Fibroblast of skin of left biceps (primary cell): ENCODE data around the gene OLA1.

ENCODE experiments used
- DNase-seq, 2 experiments: peaks; one replicate each; pipeline ENCODE4 v3.0.0-alpha.2; 2013; ENCODE audit warnings: low read depth in 2 of 2

Gene OLA1

DNA sequence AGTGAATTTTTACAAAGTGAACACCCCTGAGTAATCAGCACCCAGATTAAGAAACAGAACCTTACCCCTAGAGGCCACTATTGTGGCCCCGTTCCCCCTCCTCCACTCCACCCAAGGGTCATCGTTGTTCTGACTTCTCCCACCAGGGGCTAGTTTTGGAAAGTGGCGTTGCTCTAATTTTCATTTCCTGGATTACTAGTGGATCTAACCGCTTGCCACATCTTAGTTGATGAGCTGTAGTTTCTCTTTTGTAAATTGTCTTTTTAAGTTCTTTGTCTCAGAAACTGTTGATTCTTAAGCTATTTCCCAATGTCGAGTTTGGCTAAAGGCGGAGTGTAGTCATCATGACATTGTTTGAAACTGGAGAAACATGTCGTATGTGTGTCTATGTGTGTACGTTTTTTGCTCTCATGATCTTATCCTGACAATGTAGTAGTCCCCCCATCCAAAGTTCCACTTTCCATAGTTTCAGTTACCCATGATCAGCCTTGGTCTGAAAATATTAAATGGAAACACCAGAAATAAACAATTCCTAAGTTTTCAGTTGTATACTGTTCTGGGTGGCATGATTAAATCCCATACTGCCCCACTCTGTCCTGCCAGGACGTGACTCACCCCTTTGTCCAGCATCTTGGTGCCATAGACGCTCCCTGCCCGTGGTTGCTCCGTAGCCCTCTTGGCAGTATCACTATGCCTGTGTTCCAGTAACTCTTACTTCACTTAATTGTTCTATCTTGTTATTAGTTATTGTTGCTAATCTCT, 212.2 kb downstream of the OLA1 start:
- DNase-seq: no peak

DNA sequence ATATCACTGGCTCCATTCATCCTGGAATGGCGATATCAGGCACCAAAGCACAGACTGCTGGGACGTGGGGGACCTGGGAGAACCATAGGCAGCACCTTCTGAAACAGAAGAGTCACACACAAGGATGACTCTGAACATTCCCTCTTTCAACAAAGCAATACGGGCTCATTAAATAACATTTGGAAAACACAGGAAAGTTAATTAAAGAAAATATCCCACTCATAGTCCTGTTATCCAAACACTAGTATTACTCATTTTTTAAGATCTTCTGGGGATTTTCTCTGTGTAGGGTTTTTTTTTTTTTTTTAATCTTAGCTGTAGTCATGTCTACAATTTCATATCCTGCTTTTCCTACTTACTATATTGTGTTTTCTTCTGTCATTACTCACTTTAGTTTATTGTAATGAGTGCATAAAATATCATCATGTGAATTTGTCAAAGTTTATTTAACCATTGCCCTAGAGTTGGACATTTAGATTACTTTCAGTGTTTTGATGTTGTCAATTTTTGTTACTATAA, 213.2 kb downstream of the OLA1 start:
- no peak for DNase-seq

GRCh38 chr2:174033163-174033550, 215.2 kb downstream of the OLA1 start:
- DNase-seq: no peak

DNA sequence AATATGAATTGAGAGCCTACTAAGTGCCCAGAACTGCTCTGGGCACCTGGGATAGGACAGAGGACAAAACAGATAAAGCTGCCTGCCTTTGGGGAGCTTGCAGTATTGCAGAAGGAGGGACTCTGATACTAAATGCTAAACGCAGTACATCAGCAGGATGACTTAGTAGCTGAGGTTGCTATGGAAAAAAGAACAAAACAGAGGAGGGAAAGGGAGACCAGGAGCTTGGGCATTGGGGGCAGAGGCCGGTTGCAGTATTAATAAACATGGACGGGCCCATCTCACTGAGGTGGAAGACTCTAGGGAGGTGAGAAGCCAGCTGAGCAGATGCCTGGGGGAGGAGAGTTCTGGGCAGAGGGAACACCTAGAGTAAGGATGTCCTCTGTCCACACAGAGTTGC, 217.1 kb downstream of the OLA1 start:
- DNase-seq: no peak

- DNase-seq: no peak
Observed at GRCh38 chr2:174028935-174029334, 219.4 kb downstream of the OLA1 start.

GRCh38 chr2:174027956-174028355, 220.4 kb downstream of the OLA1 start:
- DNase-seq: no peak

DNA sequence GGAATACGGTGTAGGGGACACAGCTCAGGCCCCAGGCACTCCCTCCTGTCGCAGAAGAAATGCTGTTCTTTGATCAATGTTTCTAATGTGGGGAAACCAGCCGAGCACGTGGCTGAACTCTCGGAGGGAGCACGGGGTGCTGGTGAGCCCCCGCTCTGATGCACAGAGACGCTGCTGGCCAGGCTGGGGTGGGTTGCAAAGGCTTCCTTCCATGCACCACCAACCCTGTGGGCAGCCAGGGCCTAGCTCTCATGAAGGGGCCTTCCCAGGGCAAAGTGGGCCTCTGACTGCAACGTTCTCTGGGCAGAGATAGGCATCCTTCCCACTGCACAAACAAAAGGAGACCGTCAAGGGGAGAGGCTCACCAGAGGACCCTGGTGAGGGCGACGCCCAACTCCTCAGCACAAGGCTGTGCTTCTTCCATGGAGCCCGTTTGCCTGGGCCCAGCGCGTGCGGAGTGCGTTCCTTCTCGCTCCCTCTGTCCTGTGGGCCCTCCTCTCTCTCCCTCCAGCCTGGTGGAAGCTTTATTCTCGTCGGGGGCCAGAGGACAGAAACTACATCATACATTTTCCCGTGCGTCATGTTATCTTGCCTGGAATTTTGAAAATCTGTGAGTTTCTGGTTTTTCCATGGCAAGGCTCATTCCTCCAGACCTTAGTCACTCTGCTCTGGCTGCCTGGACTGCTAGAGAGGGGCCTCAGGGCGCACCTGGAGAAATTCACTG, 222.0 kb downstream of the OLA1 start:
- DNase-seq: peak in 1 of 2 experiments; percentile 39

DNA sequence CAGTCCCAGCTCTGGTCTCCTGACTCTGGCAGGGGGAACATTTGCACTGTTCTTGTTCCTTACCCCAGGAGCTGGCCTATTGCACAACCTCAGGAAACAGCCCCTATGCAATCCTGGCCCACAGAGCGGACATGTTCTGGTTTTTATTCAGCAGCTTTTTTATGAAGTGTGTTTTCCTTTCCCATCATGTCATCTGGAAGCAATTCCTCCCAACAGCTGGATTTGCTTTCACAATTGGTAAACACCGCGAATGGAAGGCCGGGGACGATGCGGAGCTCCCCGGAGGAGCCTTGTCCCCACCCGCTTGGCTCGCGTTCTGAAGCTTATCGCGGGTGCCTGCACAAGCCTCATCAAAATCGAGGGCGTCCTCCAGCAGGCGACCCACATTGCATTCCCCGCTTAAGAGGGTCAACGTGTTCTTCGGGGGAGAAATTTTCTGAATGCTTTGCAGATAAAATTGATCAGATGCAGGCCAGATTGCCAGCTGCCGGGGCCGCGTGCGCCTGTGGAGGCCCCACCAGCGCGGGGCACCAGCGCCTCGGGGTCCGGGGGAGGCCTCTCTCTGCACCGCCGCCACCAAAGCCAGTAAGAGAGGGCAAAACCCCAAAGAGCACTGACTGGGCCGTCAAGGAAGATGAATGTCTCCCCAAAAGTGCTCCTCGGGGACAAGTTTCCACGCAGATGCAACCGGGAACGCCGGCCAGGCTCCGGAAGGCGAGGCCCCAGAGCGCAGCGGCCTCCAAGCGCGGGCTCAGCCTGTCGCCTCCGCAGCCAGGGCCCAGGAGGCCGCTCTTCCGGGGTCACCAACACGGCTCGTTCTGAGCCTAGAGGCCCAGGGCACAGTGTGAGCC, 222.8 kb downstream of the OLA1 start:
- peak; percentile 88 to 90 for DNase-seq

DNA sequence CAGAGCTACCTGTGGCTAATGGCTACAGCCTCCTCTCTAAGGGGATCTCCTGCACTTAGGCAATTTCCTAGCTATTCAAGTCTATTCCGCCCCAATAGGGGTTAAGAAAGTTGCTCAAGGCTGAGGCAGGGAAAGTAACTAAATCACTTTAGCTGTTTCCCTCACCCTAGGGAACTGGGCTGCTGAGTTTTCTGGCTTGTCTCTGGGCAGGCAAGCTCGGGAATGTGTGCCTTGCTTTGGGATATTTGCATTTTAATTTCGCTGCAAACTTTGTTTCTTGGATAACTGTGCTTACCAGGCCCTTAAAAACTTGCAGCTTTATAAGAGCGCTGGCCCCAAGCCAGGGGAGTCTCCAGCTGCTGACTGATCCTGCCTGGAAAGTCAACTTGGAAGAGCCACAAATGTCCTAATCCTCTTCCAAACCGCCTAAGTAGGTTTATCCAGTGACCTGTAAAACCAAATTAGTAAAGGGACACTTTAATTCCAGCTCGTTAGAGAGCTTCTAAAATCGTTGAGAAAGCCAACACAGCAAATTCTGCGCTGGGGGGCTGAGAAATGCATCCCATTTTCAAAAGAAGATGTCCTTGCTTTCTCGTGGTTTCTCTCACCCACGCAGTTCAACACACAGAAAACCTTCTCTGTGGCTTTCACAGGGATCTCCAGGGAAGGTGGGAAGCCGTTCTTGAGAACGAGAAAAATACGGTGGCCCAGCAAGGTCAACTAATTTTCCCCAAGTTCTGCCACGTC, 223.6 kb downstream of the OLA1 start:
- peak; percentile 52 to 62 for DNase-seq

GRCh38 chr2:174023591-174024523, 224.5 kb downstream of the OLA1 start:
- DNase-seq: peak; percentile 58 to 64
